Stimulated activated CD4-positive, alpha-beta T cell treated with anti-CD3 and anti-CD28 coated beads, Interleukin-4, amount 100 ng/mL, for 4 hours (primary cell): ENCODE measurements around the gene ABHD14A.

Experiments
- DNase-seq, 2 experiments: peaks; one replicate each; pipeline ENCODE4 v3.0.0-alpha.2; 2020

Gene ABHD14A

DNA sequence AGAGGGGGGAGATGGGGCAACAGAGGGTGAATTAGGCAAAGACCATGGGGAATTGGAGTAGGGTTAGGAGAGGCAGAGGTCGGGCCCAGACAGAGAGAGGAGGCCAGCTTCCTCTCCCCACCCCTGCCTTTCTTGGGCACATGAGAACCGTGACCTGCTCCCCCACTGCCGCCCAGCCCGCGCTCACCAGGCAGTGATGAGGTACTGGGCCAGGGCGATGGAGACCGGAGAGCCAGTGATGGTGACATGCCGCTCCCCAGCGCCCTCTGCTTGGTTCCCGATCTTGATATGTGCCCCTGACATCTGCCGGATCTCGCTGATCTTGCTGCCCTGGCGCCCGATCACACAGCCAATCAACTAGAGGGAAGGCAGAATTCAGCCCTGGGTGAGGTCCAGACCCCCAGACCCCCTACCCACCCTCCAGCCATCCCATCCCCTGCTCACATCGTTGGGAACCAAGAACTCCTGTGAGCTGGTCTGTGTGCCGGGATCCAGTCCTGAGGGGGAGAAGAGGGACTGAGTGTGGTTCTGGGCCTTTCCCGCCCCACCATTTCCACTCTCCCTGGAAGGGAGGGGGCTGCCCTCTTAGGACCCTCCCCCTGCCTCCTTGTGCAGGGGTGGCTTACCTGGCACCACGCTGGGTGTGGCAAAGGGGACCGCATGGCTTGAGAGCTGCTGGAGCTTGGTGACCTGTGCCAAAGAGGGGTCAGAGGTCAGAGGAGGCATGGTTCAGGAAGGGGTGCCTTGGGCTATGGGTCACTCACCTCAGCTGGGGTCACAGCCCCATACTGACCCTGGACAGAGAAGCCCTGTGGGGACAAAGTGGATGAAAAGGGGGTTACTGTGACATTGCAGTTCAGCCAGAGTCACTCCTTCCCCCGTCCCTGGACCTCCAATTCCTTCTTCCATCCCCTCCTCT is 16.0 kb upstream of the ABHD14A start:
- DNase-seq = no peak

DNA sequence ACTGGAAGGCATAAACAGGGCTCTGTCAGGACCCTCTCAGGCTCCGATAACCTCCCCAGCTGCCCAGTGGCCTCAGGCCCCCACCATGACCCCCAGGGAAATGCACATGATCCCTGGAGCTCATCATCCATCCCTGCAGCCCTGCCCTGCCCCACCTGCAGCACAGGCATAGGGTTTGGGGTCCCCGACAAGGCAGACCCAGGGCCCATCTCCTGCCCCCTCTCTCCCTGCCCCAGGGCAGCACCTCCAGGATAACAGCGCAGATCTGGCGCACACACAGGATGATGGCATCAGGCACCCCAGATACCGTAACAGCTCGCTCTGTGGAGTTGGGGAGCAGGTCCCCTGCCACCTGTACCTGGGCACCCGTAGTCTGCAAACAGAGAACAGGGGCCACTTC is 15.2 kb upstream of the ABHD14A start:
- no peak for DNase-seq

DNA sequence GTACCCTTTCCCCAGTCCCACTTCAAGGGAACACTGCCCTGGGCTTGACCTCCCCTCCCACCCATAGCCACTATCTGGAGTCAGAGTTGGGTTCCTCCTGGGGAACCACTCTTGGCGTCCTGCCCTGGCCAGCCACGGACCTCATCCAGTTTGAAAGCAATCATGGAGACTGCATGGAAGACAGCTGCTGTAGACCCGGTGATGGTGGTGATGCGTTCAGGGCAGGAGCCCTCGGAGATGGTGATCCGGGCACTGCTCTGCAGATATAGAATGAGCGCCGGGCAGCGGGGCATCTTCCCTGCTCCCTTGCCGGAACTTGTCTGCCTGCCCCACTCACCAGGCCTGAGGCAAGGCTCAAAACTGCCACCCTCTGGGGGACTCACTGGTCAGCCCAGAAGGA is 14.5 kb upstream of the ABHD14A start:
- DNase-seq = no peak

DNA sequence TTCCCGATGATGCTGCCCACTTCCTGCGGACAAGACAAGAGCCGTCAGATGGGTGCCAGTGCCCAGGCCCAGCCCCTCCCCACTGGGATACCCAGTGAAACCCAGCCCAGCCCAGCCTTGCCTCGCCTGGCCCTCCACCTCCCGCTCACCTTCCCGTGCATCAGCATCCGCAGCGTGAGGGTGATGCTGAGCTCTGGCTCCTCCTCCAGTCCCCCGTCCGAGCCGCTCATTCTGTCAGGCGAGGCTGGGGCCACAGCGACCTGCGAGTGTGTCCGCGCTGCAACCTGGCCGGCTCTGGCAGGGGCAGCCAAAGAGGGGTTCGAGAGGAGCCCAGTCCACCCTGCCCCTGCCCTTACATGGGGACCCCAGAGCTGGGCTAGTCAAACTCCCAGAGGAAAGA is 13.9 kb upstream of the ABHD14A start:
- DNase-seq = no peak

GRCh38 chr3:51961602-51962569 is 13.0 kb upstream of the ABHD14A start:
- no peak for DNase-seq

DNA sequence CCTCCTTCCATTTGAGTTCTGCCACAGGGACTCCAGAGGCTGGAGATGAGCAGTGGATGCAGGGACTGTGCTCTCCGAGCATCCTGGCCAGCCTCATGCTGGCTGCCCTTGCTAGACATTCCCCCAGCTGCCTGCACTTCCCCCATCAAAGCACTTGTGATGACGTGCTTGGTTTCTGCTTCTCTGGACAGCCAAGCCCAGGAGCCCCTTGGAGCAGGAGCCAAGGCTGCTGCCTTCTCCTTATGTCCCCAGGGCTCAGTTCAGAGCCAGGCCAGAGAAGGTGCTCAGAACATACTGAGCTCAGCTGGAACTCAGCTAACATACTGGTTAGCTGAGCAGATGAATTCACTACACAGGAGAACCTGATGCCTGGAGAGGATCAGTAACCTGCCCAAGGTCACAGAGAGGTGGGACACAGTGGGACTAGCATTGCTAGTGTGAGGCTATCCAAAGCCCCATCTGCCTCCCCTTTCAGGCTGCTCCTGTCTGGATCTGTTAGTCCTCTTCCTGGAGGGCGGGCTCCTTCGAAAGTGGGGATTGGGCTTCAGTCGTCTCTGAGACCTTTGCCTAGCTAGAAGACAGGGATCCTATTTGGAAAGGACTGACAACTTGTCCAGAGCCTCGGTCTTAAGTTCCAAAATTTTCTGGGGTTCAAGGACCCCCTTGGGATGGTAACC is 11.9 kb upstream of the ABHD14A start:
- DNase-seq = no peak

- DNase-seq = no peak
Measured at GRCh38 chr3:51963951-51964451, 10.9 kb upstream of the ABHD14A start.

- no peak for DNase-seq
Measured at GRCh38 chr3:51964521-51964920, 10.3 kb upstream of the ABHD14A start.

- no peak for DNase-seq
Measured at GRCh38 chr3:51966016-51966415, 8.8 kb upstream of the ABHD14A start.

- DNase-seq = no peak
Measured at GRCh38 chr3:51966486-51966885, 8.4 kb upstream of the ABHD14A start.

- no peak for DNase-seq
Measured at GRCh38 chr3:51966922-51967383, 7.9 kb upstream of the ABHD14A start.

DNA sequence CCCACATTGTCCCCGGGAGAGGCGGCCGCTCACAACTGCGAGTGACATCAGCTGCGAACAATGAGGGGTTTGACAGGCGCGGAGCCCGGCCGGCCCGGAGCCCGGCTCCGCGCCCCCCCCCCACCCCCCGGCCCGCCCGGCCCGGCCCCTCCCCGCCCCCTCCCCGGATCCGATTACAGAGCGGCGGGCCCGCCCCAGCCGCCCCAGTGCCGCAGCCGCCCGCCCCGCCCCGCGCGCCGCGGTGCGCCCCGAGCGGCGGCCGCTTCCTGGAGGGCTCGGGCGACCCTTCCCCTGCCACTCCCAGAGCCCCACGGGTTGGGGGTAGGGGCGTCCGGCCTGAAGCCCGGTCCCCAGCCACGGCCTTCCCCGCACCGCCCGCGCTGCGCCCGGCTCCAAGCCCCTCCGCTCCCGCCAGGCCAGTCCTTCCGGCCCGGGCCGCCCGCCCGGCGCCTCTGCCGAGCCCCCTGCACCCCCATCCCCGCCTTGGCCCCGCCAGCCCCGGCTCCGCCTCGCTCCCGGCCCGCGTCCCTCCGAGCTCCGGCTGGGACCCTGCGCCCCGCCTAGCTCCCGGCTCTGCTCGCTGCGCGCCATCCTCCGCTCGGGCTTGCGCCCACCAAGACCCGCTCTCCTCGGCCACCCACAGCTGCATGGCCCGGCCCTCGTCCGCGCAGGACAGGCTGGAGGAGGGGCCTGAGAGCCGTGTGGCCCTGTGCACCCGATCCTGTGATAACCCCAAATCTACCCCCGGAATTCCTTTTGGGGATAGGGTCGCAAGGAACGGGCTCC is 7.3 kb upstream of the ABHD14A start, which contains the start of gene PCBP4:
Gene PCBP4 (minus strand): TSS at position 71 of the 786 bp plus-strand sequence. CDS start 6,214 bp downstream, outside the sequence.
- peak; percentile 11 to 51 for DNase-seq

DNA sequence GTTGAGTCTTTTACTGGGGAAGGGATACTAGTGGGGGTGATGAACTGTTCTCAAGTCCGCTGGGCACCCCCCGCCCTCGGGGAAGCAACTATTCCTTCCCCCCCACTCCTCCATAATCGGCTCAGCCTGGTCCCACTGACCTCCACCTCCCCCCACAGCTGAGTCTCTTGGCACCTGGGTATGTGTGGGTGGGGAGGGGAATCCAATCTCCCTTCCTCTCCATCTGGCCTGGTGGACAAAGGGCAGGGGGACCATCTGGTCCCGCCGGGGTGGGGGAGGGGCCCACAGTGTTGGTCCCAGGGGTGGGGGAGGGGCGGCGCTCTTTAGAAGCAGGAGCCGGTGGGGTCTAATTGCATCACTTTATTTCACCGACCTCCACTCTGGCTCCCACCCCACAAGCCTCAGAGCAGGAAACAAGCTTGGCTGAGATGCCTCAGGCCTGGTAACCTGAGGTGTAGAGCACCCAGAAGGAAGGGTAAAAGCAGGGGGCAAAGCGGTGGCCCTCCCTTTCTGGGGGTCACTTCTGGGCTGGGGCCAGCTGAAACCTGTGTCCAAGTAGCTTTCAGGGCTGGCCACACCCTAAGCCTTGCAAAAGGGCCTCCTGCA is 6.6 kb upstream of the ABHD14A start:
- DNase-seq = no peak

- DNase-seq = no peak
Measured at GRCh38 chr3:51968883-51969678, 5.8 kb upstream of the ABHD14A start.

DNA sequence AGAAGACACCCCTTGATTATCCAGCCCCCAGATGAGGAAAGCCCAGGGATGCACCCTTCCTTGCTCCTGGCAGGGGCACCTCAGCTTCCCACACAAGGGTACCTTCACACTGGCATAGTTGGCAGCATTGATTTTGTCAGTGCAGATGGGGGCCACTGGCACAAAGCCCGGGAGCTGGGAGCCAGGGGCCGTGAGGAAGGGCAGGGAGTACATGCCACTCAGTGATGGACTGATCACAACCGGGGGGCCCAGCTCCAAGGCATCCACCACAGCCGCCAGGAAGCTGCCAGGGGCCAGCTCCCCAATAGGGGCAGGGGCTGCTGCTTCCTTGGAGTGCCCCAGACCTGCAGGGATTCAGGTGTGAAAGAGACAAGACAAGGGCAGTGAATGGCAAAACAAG is 5.0 kb upstream of the ABHD14A start:
- DNase-seq = no peak

DNA sequence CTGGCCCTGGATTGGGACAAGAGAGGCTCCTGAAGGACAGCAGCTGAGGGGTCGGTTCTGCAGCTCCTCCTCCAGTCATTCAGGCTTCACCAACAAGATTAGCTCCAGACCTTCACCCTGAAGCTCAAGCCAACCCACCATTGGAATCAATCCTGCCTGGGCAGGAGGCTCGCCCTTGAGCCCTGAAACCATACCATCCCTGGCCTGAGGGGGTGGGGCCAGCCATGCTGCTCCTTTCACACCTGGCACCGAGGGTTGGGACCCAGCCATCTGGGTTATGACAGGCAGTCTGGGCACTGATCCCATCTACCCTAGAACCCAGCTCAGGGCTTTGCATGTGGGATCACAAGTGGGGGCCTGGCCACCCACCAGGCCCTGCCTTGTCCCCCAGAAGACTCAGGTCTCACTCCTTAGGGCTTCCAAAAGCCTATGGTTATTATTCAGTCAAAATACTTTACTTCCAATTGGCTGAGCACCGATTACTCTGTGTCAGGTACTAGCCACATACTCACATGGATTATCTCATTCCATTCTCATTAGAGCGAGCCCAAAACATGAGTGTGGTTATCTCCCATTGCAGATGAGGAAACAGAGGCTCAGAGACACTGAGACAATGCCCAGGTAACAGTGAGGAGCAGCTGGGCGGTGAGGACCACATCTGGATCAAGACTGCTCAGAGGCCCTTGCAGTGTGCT is 4.1 kb upstream of the ABHD14A start:
- DNase-seq = no peak

- DNase-seq = no peak
Measured at GRCh38 chr3:51971350-51971749, 3.5 kb upstream of the ABHD14A start.

GRCh38 chr3:51974277-51974962 is 444 bp upstream of the ABHD14A start:
- peak in 1 of 2 experiments; percentile 23 for DNase-seq
